GM23338 (cell line): ENCODE measurements around the gene AZIN2. TPM values are rescaled to one million over a fixed set of nuclear protein-coding genes. Genes with fewer than 3 reads are reported as not detected.

Experiments used
- ATAC-seq: fragments of 200-7000 bp; cut with Tn5 transposase; 3 replicates; pipeline ENCODE4 v1.9.1; 2020
- DNase-seq: peaks from one replicate; pipeline ENCODE4 v3.0.0-alpha.2; 2015; ENCODE audit warnings: low spot score
- H2AFZ ChIP-seq: fragments of 200-600 bp; sonication (generic); 2 replicates; pipeline ENCODE4 v1.8.0; 2016; ENCODE audit warnings: antibody characterized with exemption, mild to moderate bottlenecking, moderate library complexity
- H3F3A ChIP-seq: fragments of 200-600 bp; sonication (generic); replicated peaks from 2 replicates; pipeline ENCODE4 v1.8.0; 2017; ENCODE audit warnings: antibody characterized with exemption, mixed run types, low read depth
- H3K27ac ChIP-seq: fragments of 200-600 bp; sonication (generic); 2 replicates; pipeline ENCODE4 v1.6.1; 2016; ENCODE audit warnings: low read depth
- H3K27me3 ChIP-seq: fragments of 200-600 bp; sonication (generic); 2 replicates; pipeline ENCODE4 v1.8.0; 2016; ENCODE audit warnings: mild to moderate bottlenecking, mixed run types, moderate library complexity; ENCODE audit not compliant: insufficient read depth
- H3K36me3 ChIP-seq: fragments of 200-600 bp; sonication (generic); 2 replicates; pipeline ENCODE4 v1.8.0; 2016; ENCODE audit warnings: mild to moderate bottlenecking; ENCODE audit not compliant: insufficient read depth
- H3K4me1 ChIP-seq: fragments of 200-600 bp; sonication (generic); 2 replicates; pipeline ENCODE4 v1.8.0; 2016; ENCODE audit warnings: mild to moderate bottlenecking, moderate library complexity; ENCODE audit not compliant: insufficient read depth
- H3K4me2 ChIP-seq: fragments of 200-600 bp; sonication (generic); 2 replicates; pipeline ENCODE4 v1.7.1; 2017; ENCODE audit warnings: mixed run types
- H3K4me3 ChIP-seq: fragments of 200-600 bp; sonication (generic); 2 replicates; pipeline ENCODE4 v1.6.1; 2016; ENCODE audit warnings: mixed run types
- H3K79me2 ChIP-seq: fragments of 200-600 bp; sonication (generic); replicated peaks from 2 replicates; pipeline ENCODE4 v1.8.0; 2017; ENCODE audit warnings: mild to moderate bottlenecking; ENCODE audit not compliant: insufficient read depth
- H3K9me2 ChIP-seq: fragments of 200-600 bp; sonication (generic); 2 replicates; pipeline ENCODE4 v1.8.0; 2017; ENCODE audit not compliant: insufficient read depth
- H4K20me1 ChIP-seq: fragments of 200-600 bp; sonication (generic); replicated peaks from 2 replicates; pipeline ENCODE4 v1.8.0; 2017; ENCODE audit warnings: mild to moderate bottlenecking; ENCODE audit not compliant: insufficient read depth
- H3K27ac Mint-ChIP-seq: 2 replicates; pipeline ENCODE4 v1.8.0; 2020; ENCODE audit warnings: inconsistent platforms, mild to moderate bottlenecking, moderate library complexity, mixed read lengths
- H3K27me3 Mint-ChIP-seq: 3 replicates; pipeline ENCODE4 v1.8.0; 2022; ENCODE audit warnings: low read depth, mild to moderate bottlenecking, moderate library complexity, mixed read lengths, inconsistent platforms; ENCODE audit not compliant: insufficient read depth, poor library complexity
- H3K36me3 Mint-ChIP-seq: 3 replicates; pipeline ENCODE4 v1.8.0; 2021; ENCODE audit warnings: low read depth, mild to moderate bottlenecking, inconsistent platforms, moderate library complexity, mixed read lengths
- H3K4me1 Mint-ChIP-seq: 3 replicates; pipeline ENCODE4 v1.8.0; 2020; ENCODE audit warnings: mild to moderate bottlenecking, inconsistent platforms, mixed read lengths
- H3K4me3 Mint-ChIP-seq: 3 replicates; pipeline ENCODE4 v1.8.0; 2021; ENCODE audit warnings: moderate library complexity, mild to moderate bottlenecking, inconsistent platforms, mixed read lengths
- H3K9me3 Mint-ChIP-seq: 3 replicates; pipeline ENCODE4 v1.8.0; 2020; ENCODE audit warnings: moderate library complexity, mild to moderate bottlenecking, inconsistent platforms, mixed read lengths
- CREB1 ChIP-seq: fragments of 250-450 bp; sonication (Bioruptor Pico); IDR thresholded peaks from 2 replicates; pipeline ENCODE4 v1.5.0; 2020; ENCODE audit warnings: low read depth, mild to moderate bottlenecking, moderate library complexity
- CTCF ChIP-seq, 2 experiments: fragments of 200-600 bp in 1 of 2; sonication (generic) in 1 of 2; conservative IDR thresholded peaks; 2 replicates each; pipeline versions ENCODE4 v1.5.1 to v1.6.1; 2016 to 2017; ENCODE audit warnings: antibody characterized with exemption in 2 of 2, low read depth in 2 of 2, mild to moderate bottlenecking in 2 of 2, moderate library complexity in 1 of 2
- EZH2 ChIP-seq: fragments of 200-600 bp; sonication (generic); IDR thresholded peaks from one replicate; pipeline ENCODE4 v1.8.0; 2017; ENCODE audit warnings: antibody characterized with exemption, mild to moderate bottlenecking, low read depth; ENCODE audit not compliant: unreplicated experiment
- EZH2phosphoT487 ChIP-seq: fragments of 200-600 bp; sonication (generic); IDR thresholded peaks from one replicate; pipeline ENCODE4 v1.8.1; 2018; ENCODE audit warnings: antibody characterized with exemption; ENCODE audit not compliant: unreplicated experiment
- NANOG ChIP-seq: IDR thresholded peaks from 2 replicates; pipeline ENCODE4 v1.6.1; 2016; ENCODE audit warnings: antibody characterized with exemption, borderline replicate concordance
- POLR2AphosphoS5 ChIP-seq: IDR thresholded peaks from 2 replicates; pipeline ENCODE4 v1.6.1; 2016; ENCODE audit warnings: antibody characterized with exemption, low read depth
- ZNF331 ChIP-seq: fragments of 250-450 bp; sonication (Bioruptor Pico); IDR thresholded peaks from 2 replicates; pipeline ENCODE4 v1.5.0; 2020; ENCODE audit warnings: low read depth, mild to moderate bottlenecking, moderate library complexity
- polyA plus RNA-seq: library from polyadenylated mRNA; unstranded; fragments of >200 nt; fragmentation: Nextera tagmentation; extraction: Ambion mirVana; gene quantifications from 2 replicates; pipeline ENCODE4 v1.2.1, GENCODE V29; 2016
- total RNA-seq: library from RNA; depleted of rRNA; stranded (reverse); fragments of >200 nt; shearing (Covaris generic); gene quantifications from 2 replicates; pipeline ENCODE4 v1.2.3, GENCODE V29; 2014
- TF ChIP-seq, protein P1 (sequence below): IDR thresholded peaks from 2 replicates; pipeline ENCODE4 v1.6.1; 2016; ENCODE audit warnings: antibody characterized with exemption
- TF ChIP-seq, protein P2 (sequence below): IDR thresholded peaks from one replicate; pipeline ENCODE4 v1.6.1; 2018; ENCODE audit warnings: antibody characterized with exemption; ENCODE audit not compliant: unreplicated experiment

AZIN2 gene
- total and polyA plus RNA-seq, 2 experiments from 2014 or later, result 0.37 to 1.2 TPM

DNA sequence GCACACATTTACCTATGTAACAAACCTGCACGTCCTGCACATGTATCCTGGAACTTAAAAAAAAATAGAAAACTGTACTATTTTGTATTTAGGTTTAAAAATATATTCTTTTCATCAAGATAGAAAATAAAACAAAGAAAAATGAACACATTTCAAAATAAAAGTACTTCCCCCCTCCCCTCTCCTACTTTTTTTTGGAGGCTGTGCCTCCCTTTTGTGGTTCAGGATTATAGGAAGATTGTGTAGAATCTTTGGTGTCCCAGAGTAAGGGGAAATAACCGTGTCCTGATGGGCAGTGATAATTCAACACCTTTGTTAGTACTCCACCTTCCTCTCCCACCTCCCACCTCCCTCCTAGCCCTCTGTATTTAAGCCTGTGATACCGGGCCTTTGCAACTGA is 60.8 kb downstream of the AZIN2 start:
- H3K4me1 Mint-ChIP-seq, result peaks cover 49% of the 10 kb centered on the region
- H4K20me1 ChIP-seq, result no peaks in the 10 kb centered on the region
- H3K79me2 ChIP-seq, result no peaks in the 10 kb centered on the region
- H3K9me2 ChIP-seq, result no peaks in the 10 kb centered on the region
- no peak overlapping the region for H3K4me2 ChIP-seq
- peaks cover 52% of the 10 kb centered on the region for H3K4me1 ChIP-seq
- H3K36me3 ChIP-seq, result no peaks in the 10 kb centered on the region
- H3K27ac Mint-ChIP-seq, result no peak overlapping the region
- DNase-seq (no peak), ATAC-seq (no peak)
- no peak overlapping the region for H3K4me3 ChIP-seq
- H3K36me3 Mint-ChIP-seq, result peaks cover 2% of the 10 kb centered on the region; the same call in 1 of the 3 replicates
- H3K9me3 Mint-ChIP-seq, result no peaks in the 10 kb centered on the region
- no peak overlapping the region for H3K27ac ChIP-seq
- H3F3A ChIP-seq, result no peaks in the 10 kb centered on the region
- H3K27me3 Mint-ChIP-seq, result peaks cover 7% of the 10 kb centered on the region
- H3K4me3 Mint-ChIP-seq, result no peak overlapping the region
- H2AFZ ChIP-seq, result no peak overlapping the region
- TF ChIP-seq ZNF331, result no peak
- H3K27me3 ChIP-seq, result no peaks in the 10 kb centered on the region

DNA sequence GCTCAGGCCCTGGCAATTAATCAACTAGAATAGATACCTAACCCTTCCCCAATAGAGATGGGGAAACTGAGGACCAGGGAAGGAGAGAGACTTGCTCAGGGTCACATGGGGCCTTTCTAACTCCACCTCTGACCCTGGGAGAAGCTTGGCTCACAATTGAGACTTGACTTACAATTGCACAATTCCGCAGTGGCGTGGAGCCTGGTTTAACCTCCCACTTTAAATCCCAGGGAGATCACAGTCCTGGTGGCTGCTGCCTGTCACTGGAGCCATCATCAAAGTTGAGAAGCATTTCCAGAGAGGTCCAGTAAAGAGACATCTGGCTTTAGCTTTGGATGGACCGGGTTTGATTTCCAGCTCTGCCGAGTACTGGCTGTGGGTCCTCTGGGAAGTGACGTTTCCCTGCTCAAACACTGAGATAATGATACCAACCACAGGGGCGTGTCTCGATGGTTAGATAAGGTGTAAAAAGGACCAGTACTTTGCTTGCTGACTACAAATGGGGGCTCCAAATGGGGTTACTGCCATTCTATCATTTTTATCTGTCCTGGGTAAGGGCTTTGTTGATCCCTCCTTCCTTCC is 61.6 kb downstream of the AZIN2 start:
- H3K4me3 Mint-ChIP-seq, result no peak overlapping the region
- H3K4me1 ChIP-seq, result peaks cover 48% of the 10 kb centered on the region
- no peaks in the 10 kb centered on the region for H4K20me1 ChIP-seq
- no peaks in the 10 kb centered on the region for H3K27me3 ChIP-seq
- DNase-seq, result no peak
- H3K4me2 ChIP-seq, result no peak overlapping the region
- H2AFZ ChIP-seq, result no peak overlapping the region
- H3K4me1 Mint-ChIP-seq, result peaks cover 49% of the 10 kb centered on the region
- H3K27ac ChIP-seq, result no peak overlapping the region
- ATAC-seq, result no peak
- H3K36me3 Mint-ChIP-seq, result peaks cover 2% of the 10 kb centered on the region; the same call in 1 of the 3 replicates
- H3K27ac Mint-ChIP-seq, result no peak overlapping the region
- H3K27me3 Mint-ChIP-seq, result peaks cover 7% of the 10 kb centered on the region
- H3K36me3 ChIP-seq, result no peaks in the 10 kb centered on the region
- no peak for TF ChIP-seq EZH2
- TF ChIP-seq EZH2phosphoT487, result no peak
- TF ChIP-seq ZNF331, result no peak
- TF ChIP-seq NANOG, result no peak
- TF ChIP-seq CTCF (conservative IDR thresholded peaks at IDR 0.05; ENCODE audit: low read depth in 2 of 2), result no peak
- TF ChIP-seq, protein P1, sequence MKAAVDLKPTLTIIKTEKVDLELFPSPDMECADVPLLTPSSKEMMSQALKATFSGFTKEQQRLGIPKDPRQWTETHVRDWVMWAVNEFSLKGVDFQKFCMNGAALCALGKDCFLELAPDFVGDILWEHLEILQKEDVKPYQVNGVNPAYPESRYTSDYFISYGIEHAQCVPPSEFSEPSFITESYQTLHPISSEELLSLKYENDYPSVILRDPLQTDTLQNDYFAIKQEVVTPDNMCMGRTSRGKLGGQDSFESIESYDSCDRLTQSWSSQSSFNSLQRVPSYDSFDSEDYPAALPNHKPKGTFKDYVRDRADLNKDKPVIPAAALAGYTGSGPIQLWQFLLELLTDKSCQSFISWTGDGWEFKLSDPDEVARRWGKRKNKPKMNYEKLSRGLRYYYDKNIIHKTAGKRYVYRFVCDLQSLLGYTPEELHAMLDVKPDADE, result no peak
- TF ChIP-seq POLR2AphosphoS5, result no peak
- TF ChIP-seq, protein P2, sequence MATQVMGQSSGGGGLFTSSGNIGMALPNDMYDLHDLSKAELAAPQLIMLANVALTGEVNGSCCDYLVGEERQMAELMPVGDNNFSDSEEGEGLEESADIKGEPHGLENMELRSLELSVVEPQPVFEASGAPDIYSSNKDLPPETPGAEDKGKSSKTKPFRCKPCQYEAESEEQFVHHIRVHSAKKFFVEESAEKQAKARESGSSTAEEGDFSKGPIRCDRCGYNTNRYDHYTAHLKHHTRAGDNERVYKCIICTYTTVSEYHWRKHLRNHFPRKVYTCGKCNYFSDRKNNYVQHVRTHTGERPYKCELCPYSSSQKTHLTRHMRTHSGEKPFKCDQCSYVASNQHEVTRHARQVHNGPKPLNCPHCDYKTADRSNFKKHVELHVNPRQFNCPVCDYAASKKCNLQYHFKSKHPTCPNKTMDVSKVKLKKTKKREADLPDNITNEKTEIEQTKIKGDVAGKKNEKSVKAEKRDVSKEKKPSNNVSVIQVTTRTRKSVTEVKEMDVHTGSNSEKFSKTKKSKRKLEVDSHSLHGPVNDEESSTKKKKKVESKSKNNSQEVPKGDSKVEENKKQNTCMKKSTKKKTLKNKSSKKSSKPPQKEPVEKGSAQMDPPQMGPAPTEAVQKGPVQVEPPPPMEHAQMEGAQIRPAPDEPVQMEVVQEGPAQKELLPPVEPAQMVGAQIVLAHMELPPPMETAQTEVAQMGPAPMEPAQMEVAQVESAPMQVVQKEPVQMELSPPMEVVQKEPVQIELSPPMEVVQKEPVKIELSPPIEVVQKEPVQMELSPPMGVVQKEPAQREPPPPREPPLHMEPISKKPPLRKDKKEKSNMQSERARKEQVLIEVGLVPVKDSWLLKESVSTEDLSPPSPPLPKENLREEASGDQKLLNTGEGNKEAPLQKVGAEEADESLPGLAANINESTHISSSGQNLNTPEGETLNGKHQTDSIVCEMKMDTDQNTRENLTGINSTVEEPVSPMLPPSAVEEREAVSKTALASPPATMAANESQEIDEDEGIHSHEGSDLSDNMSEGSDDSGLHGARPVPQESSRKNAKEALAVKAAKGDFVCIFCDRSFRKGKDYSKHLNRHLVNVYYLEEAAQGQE, result no peak
- no peak for TF ChIP-seq CREB1 (CRISPR knock-in tag)
- no peaks in the 10 kb centered on the region for H3K79me2 ChIP-seq
- no peak overlapping the region for H3K4me3 ChIP-seq
- no peaks in the 10 kb centered on the region for H3F3A ChIP-seq
- H3K9me2 ChIP-seq, result no peaks in the 10 kb centered on the region
- H3K9me3 Mint-ChIP-seq, result no peaks in the 10 kb centered on the region
